Effector CD8-positive, alpha-beta T cell (primary cell): ENCODE measurements around the gene TAS2R41.

Source experiments
- DNase-seq: peaks from one replicate; lab custom pipeline; 2025; lab: John Stamatoyannopoulos, UW
- total RNA-seq, 4 experiments: gene quantifications; one replicate each; lab custom pipeline; 2026; lab: John Stamatoyannopoulos, UW

TAS2R41 gene
- 0 to 0.61 (median 0.09) reads per million in 4 experiments for total RNA-seq

- no peak for DNase-seq
These were observed at the start of gene TAS2R41 for GRCh38 chr7:143477501-143478150. Gene TAS2R41 (plus strand): TSS chr7:143477873. CDS start chr7:143477873, 0 bp downstream.

GRCh38 chr7:143429770-143430698, 47.6 kb upstream of the TAS2R41 start:
- no peak for DNase-seq

GRCh38 chr7:143431109-143431508, 46.6 kb upstream of the TAS2R41 start:
- no peak for DNase-seq

GRCh38 chr7:143433759-143434158, 43.9 kb upstream of the TAS2R41 start:
- DNase-seq, result no peak

GRCh38 chr7:143434660-143435059, 43.0 kb upstream of the TAS2R41 start:
- DNase-seq, result no peak

GRCh38 chr7:143435266-143435665, 42.4 kb upstream of the TAS2R41 start:
- DNase-seq, result no peak

GRCh38 chr7:143436325-143436946, 41.2 kb upstream of the TAS2R41 start:
- DNase-seq, result no peak

GRCh38 chr7:143437578-143437977, 40.1 kb upstream of the TAS2R41 start:
- no peak for DNase-seq

GRCh38 chr7:143439866-143440265, 37.8 kb upstream of the TAS2R41 start:
- DNase-seq, result no peak

- no peak for DNase-seq
These were observed 34.5 kb upstream of the TAS2R41 start, which contains the start of gene TAS2R60 for GRCh38 chr7:143443153-143443552. Gene TAS2R60 (plus strand): TSS chr7:143443453. CDS start chr7:143443453, 0 bp downstream.

- no peak for DNase-seq
These were observed 33.5 kb upstream of the TAS2R41 start for GRCh38 chr7:143444063-143444782.

- DNase-seq, result no peak
These were observed 32.9 kb upstream of the TAS2R41 start for GRCh38 chr7:143444785-143445184.

GRCh38 chr7:143447466-143447865, 30.2 kb upstream of the TAS2R41 start:
- no peak for DNase-seq

GRCh38 chr7:143448429-143448828, 29.2 kb upstream of the TAS2R41 start:
- no peak for DNase-seq

GRCh38 chr7:143449793-143450192, 27.9 kb upstream of the TAS2R41 start:
- no peak for DNase-seq

GRCh38 chr7:143451122-143451521, 26.6 kb upstream of the TAS2R41 start:
- no peak for DNase-seq

- no peak for DNase-seq
These were observed 25.9 kb upstream of the TAS2R41 start for GRCh38 chr7:143451746-143452145.

- no peak for DNase-seq
These were observed 25.2 kb upstream of the TAS2R41 start for GRCh38 chr7:143452495-143452894.

GRCh38 chr7:143454091-143454680, 23.5 kb upstream of the TAS2R41 start:
- no peak for DNase-seq

GRCh38 chr7:143455491-143455890, 22.2 kb upstream of the TAS2R41 start:
- DNase-seq, result no peak

- DNase-seq, result no peak
These were observed 21.7 kb upstream of the TAS2R41 start for GRCh38 chr7:143455942-143456341.
